Keratinocyte (primary cell): ENCODE results near the gene NR1H2.

ENCODE experiments used
- EZH2 ChIP-seq: IDR thresholded peaks from one replicate; pipeline ENCODE4 v1.6.1; 2012; ENCODE audit warnings: inconsistent platforms, mild to moderate bottlenecking, low read length, moderate library complexity
- TF ChIP-seq, protein P1 (sequence below), 3 experiments: IDR thresholded peaks in 1 of 3; conservative IDR thresholded peaks in 1 of 3; optimal IDR thresholded peaks in 1 of 3; 2 replicates in 2 of 3; 3 replicates in 1 of 3; pipeline versions ENCODE3 to v1.5.1; 2011; ENCODE audit warnings: low read length in 3 of 3, mild to moderate bottlenecking in 3 of 3, moderate library complexity in 2 of 3, control low read depth in 1 of 3, inconsistent platforms in 1 of 3; ENCODE audit not compliant: insufficient read depth in 2 of 3; ENCODE audit errors: extremely low read depth in 1 of 3

DNA sequence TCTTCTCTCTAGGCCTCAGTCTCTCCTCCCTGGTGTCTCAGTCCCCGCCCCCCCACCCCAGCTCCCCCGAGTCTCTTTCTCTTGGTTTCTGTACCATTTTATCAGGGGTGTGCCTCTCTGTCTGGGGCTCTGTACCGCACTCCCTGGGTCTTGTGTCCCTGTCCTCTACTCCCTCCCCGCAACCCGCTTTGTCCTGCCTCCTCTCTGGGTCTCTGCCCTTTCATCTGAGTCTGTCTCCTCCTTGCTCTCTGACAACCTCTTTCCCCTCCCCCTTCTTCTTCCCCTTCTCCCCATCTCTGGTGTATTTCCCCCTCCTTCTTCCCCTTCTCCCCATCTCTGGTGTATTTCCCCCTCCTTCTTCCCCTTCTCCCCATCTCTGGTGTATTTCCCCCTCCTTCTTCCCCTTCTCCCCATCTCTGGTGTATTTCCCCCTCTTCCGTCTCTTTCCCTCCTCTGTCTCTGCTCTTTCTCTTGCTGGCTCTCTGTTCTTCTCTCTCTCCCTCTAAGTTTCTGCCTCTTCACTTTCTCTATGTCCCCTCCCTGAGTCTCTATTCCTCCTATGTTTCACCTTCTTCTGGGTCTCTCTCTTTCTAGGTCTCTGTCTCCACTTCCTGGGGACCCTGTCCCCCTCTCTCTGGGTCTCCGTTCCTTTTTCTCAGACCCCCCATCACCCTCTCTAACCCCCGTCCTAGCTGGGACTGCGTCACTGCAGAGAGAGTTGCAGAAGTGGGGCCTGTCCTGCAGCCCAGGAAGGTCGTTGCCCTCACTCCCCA is 44.9 kb upstream of the NR1H2 start:
- TF ChIP-seq EZH2 = peak; percentile 47
- TF ChIP-seq, protein P1, sequence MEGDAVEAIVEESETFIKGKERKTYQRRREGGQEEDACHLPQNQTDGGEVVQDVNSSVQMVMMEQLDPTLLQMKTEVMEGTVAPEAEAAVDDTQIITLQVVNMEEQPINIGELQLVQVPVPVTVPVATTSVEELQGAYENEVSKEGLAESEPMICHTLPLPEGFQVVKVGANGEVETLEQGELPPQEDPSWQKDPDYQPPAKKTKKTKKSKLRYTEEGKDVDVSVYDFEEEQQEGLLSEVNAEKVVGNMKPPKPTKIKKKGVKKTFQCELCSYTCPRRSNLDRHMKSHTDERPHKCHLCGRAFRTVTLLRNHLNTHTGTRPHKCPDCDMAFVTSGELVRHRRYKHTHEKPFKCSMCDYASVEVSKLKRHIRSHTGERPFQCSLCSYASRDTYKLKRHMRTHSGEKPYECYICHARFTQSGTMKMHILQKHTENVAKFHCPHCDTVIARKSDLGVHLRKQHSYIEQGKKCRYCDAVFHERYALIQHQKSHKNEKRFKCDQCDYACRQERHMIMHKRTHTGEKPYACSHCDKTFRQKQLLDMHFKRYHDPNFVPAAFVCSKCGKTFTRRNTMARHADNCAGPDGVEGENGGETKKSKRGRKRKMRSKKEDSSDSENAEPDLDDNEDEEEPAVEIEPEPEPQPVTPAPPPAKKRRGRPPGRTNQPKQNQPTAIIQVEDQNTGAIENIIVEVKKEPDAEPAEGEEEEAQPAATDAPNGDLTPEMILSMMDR (optimal IDR thresholded peaks at IDR 0.05 in 1 of 3, IDR thresholded peaks at IDR 0.05 in 1 of 3, conservative IDR thresholded peaks at IDR 0.05 in 1 of 3; ENCODE audit: extremely low read depth in 1 of 3, insufficient read depth in 2 of 3, low read length in 3 of 3) = no peak
